ENCODE data around the gene RAP2B.
"Not testable (repeated sequence)": the region's sequence is repeated elsewhere in the genome, so short reads cannot be mapped to it uniquely, and the experiment has no call there.

RAP2B gene

GRCh38 chr3:153161714-153162512, at the start of gene RAP2B:
RAP2B (plus strand) TSS chr3:153162226; CDS start chr3:153162694, 468 bp downstream.
- peak; percentile 93 to 95 for DNase-seq

GRCh38 chr3:153113541-153113940, 48.5 kb upstream of the RAP2B start:
- no peak for DNase-seq

- DNase-seq, result not testable (repeated sequence)
Observed at GRCh38 chr3:153114270-153114669, 47.8 kb upstream of the RAP2B start.

GRCh38 chr3:153115326-153115725, 46.7 kb upstream of the RAP2B start:
- DNase-seq, result no peak

- no peak for DNase-seq
Observed at GRCh38 chr3:153127788-153128187, 34.2 kb upstream of the RAP2B start.

GRCh38 chr3:153129426-153129825, 32.6 kb upstream of the RAP2B start:
- DNase-seq, result no peak

- DNase-seq, result no peak
Observed at GRCh38 chr3:153129866-153130265, 32.2 kb upstream of the RAP2B start.

GRCh38 chr3:153130312-153130977, 31.6 kb upstream of the RAP2B start:
- DNase-seq, result no peak

GRCh38 chr3:153137626-153138025, 24.4 kb upstream of the RAP2B start:
- no peak for DNase-seq

GRCh38 chr3:153138276-153139210, 23.5 kb upstream of the RAP2B start:
- peak; percentile 11 to 67 for DNase-seq

GRCh38 chr3:153142961-153143360, 19.1 kb upstream of the RAP2B start:
- DNase-seq, result no peak

- no peak for DNase-seq
Observed at GRCh38 chr3:153144071-153144470, 18.0 kb upstream of the RAP2B start.

GRCh38 chr3:153144779-153145178, 17.2 kb upstream of the RAP2B start:
- DNase-seq, result no peak

GRCh38 chr3:153145454-153145853, 16.6 kb upstream of the RAP2B start:
- no peak for DNase-seq

- DNase-seq, result no peak
Observed at GRCh38 chr3:153146191-153147053, 15.6 kb upstream of the RAP2B start.

GRCh38 chr3:153150991-153151390, 11.0 kb upstream of the RAP2B start:
- DNase-seq, result no peak

- DNase-seq, result not testable (repeated sequence)
Observed at GRCh38 chr3:153155786-153156185, 6.2 kb upstream of the RAP2B start.

GRCh38 chr3:153158189-153158588, 3.8 kb upstream of the RAP2B start:
- no peak for DNase-seq

- no peak for DNase-seq
Observed at GRCh38 chr3:153158961-153159735, 2.9 kb upstream of the RAP2B start.

GRCh38 chr3:153159771-153160397, 2.1 kb upstream of the RAP2B start:
- DNase-seq, result no peak
